HG03575 (cell line): ENCODE results near the gene REG4.
"Not testable (repeated sequence)": the region's sequence is repeated elsewhere in the genome, so short reads cannot be mapped to it uniquely, and the experiment has no call there.

Experiments
- ATAC-seq: cut with Tn5 transposase; IDR thresholded peaks from one replicate; pipeline ENCODE4 v1.9.1; 2021; ENCODE audit not compliant: unreplicated experiment, insufficient number of reproducible peaks, low FRiP score; ENCODE audit errors: extremely low read depth

REG4 gene

GRCh38 chr1:119811985-119812557 lies 811 bp upstream of the REG4 start:
- ATAC-seq: no peak

GRCh38 chr1:119808972-119809550 lies 2.2 kb downstream of the REG4 start:
- no peak for ATAC-seq

- no peak for ATAC-seq
Observed at GRCh38 chr1:119808491-119808890, 2.8 kb downstream of the REG4 start.

- ATAC-seq: no peak
Observed at GRCh38 chr1:119806489-119806888, 4.8 kb downstream of the REG4 start.

GRCh38 chr1:119805746-119806145 lies 5.5 kb downstream of the REG4 start:
- ATAC-seq: no peak

GRCh38 chr1:119805247-119805646 lies 6.0 kb downstream of the REG4 start:
- ATAC-seq: no peak

- ATAC-seq: no peak
Observed at GRCh38 chr1:119799599-119800177, 11.6 kb downstream of the REG4 start.

- ATAC-seq: no peak
Observed at GRCh38 chr1:119799003-119799402, 12.3 kb downstream of the REG4 start.

- ATAC-seq: no peak
Observed at GRCh38 chr1:119797606-119798005, 13.7 kb downstream of the REG4 start.

- ATAC-seq: no peak
Observed at GRCh38 chr1:119797162-119797561, 14.1 kb downstream of the REG4 start.

- ATAC-seq: no peak
Observed at GRCh38 chr1:119795261-119796200, 15.7 kb downstream of the REG4 start.

- no peak for ATAC-seq
Observed at GRCh38 chr1:119794876-119795240, 16.4 kb downstream of the REG4 start.

- ATAC-seq: no peak
Observed at GRCh38 chr1:119794230-119794875, 16.9 kb downstream of the REG4 start.

GRCh38 chr1:119791377-119791776 lies 19.9 kb downstream of the REG4 start:
- no peak for ATAC-seq

GRCh38 chr1:119790451-119791198 lies 20.6 kb downstream of the REG4 start:
- ATAC-seq: no peak

- ATAC-seq: no peak
Observed at GRCh38 chr1:119787776-119788175, 23.5 kb downstream of the REG4 start.

- ATAC-seq: not testable (repeated sequence)
Observed at GRCh38 chr1:119786473-119787050, 24.7 kb downstream of the REG4 start.

GRCh38 chr1:119786046-119786445 lies 25.2 kb downstream of the REG4 start:
- ATAC-seq: not testable (repeated sequence)
